GM18951 (cell line): ENCODE results near the gene ZNF593OS.

ENCODE experiments used
- POLR2A ChIP-seq: IDR thresholded peaks from 4 replicates; pipeline ENCODE4 v1.6.1; 2011; ENCODE audit warnings: mild to moderate bottlenecking; ENCODE audit not compliant: insufficient read length, insufficient read depth; ENCODE audit errors: extremely low read depth
- in situ Hi-C: fragments of 300-500 bp; cut with MboI; formaldehyde crosslinking; loops from one replicate; pipeline ENCODE4 v1.12.0; 2022; ENCODE audit warnings: low sequenced_read_pairs, mixed read lengths, inconsistent platforms; ENCODE audit not compliant: unreplicated experiment

The ZNF593OS gene

DNA sequence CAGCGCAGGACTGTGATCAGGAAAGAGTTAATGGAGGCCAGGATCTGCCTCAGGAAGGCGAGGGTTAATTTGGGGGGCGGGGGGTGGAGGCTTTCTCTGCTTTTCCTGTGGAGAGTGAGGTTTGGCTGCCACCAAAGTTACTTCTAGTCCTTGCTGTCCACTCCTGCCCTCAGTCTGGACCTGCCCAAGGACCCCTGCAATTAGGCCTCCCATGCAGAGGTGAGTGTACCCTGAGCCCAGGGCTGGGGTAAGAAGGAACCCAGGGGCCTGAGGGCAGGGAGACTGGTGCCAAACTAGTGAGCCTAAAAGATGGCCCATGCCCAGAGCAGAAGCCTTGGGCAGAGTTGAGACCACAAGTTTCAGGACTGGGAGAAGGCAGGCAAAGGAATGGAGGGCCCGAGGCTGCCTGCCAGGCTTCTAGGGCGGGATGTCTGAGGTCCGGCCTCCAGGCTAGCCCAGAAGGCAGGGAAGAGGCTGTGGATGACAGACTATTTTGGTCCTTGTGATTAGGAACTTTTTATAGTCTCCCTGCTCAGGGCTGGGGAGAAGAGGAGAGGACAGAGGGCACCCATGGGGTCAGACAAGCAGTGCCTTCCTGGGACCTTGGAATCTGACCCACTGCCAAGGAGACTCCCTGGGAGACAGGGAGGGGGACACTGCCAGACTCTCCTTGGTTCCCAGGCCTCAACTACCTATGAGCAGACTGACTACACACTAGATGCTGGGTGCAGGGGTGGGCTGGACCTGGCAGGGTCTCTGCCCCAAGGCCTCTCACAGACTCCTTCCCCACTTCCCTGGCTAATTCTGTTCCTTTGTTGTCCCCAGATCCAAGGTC, 12.5 kb downstream of the ZNF593OS start, which contains the start of gene FAM110D:
Gene FAM110D, plus strand, starts transcription at position 172 of the 835 bp plus-strand sequence. CDS start 2,213 bp downstream, outside the sequence.
- in situ Hi-C loops, result no loop called here
- TF ChIP-seq POLR2A, result no peak

DNA sequence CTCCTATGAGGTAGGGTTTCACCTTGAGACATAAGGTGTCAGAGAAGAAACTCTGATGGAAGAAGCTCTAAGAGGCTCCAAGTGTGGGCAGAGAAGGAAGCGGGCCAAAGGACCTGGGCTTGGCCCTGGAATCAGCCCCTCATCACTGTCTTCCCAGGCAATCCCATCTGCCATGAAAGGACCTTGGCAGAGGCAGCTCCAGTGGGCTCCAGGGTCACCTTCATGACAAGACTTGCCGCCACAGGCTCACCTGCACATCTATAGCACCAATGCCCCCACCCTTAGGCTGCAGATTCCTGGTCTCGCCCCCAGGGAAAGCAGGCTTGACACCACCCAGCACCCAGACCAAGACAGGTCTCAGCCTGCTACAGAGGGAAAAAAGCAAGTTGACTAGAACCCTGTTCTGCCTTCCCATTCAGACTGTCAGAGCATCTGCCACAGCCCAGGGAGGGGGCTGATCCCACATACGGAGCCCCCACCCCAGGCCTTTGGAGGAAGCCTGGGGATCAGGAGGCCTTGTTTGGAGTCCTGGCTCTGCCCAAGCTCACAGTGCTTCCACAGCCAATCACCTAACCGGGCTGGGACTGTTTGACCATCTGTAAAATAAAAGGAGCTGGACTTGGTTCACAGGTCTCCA, 13.2 kb downstream of the ZNF593OS start:
- in situ Hi-C loops, result no loop called here

DNA sequence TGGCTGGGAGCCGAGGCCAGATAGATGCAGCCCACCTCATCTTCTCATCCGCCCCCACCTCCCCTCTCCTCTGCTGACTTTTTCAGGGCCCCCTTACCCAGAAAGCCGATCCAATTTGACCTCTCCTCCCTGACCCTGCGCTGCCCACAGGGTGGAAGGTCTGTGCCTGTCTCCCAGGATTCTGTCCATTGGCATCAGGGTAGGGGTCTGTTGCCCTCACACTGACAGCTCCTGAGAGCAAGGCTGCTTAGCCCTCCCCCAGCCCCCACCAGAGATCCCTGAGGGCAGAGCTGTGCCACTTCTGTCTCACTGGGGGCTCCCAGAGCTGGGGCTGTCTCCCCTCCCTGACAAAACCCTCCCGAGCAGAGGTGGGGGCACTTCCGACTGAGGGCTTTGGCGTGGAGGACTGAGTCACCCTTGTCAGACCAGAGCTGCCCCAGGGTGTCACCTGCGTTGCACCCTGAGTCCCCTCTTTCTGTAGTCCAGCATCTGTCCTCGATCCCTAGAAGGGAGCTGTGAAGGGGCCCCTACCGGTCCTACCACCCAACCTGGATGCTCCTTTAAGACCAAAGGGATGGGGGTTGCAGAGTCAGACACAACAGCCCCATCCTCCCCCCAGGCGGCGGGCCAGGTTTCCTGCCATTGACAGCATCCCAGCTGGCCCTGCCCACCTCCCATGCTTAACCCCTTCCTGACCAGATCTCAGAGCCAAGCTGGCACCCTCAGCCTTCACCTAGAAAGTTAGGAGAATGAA, 15.2 kb downstream of the ZNF593OS start:
- in situ Hi-C loops, result no loop called here

More for the DNA sequence above, 13.2 kb downstream of the ZNF593OS start:
- no peak for TF ChIP-seq POLR2A

DNA sequence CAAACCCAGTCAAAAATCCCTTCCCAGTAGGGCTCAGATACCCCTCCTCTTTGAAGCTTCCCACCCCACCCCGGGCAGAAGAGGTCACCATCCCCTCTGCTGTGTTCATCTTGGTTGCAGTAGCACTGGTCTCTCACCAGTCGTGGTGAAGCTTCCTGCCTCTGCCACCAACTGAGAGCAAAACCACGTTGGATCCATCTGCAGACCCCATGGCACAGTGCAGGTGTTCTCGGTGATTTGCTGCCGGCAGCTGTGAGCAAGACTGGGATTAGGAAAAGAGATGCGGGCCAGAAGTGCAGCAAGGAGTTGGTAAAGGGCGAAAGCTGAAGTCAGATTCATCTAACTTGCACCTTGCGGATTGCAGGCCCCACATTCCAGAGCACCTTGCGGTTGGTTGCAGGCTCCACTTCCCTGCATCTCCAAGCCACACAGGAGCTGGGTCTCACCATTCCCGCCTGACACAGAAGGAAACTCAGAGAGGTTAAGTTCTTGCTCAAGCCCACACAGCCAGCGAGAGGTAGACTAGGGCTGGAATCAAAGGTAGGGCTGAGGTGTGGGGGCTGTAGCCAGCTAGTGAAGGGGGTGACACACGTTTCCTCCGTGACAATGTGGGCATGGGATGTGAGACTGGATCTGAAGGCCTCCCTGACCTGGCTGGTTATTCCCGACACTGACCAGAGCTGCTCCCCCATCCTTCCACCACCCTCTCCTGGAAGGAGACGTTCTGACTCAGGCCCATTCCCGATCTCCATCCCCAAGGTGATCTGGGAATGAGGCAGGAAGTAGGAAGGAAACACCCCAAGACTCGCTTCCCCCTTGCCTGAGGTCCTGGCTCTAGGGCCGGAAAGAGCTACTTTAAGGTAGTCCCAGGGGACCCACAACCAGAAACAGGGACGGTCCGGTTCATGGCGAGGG, 16.0 kb downstream of the ZNF593OS start:
- TF ChIP-seq POLR2A, result no peak
- in situ Hi-C loops, result no loop called here

More for the DNA sequence above, 15.2 kb downstream of the ZNF593OS start:
- no peak for TF ChIP-seq POLR2A

DNA sequence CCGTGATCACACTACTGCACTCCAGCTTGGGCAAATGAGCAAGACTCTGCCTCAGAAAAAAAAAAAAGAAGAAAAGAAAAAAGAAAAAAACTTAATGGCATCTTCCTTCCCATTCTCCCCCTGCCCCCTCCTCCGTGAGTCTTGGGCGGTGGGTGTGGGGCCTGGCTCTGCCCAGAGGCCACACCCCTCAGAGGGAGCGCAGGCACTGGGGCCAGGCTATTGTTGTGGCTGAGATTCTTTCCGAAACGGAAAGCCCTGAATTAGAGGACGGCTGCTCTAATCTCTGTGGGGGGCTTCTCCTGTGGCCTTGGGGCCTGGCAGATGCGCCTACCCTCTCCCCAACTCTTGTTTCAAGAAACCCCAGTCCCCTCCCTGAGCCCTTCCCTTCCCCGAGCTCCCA, 16.9 kb downstream of the ZNF593OS start:
- in situ Hi-C loops, result no loop called here
- no peak for TF ChIP-seq POLR2A

DNA sequence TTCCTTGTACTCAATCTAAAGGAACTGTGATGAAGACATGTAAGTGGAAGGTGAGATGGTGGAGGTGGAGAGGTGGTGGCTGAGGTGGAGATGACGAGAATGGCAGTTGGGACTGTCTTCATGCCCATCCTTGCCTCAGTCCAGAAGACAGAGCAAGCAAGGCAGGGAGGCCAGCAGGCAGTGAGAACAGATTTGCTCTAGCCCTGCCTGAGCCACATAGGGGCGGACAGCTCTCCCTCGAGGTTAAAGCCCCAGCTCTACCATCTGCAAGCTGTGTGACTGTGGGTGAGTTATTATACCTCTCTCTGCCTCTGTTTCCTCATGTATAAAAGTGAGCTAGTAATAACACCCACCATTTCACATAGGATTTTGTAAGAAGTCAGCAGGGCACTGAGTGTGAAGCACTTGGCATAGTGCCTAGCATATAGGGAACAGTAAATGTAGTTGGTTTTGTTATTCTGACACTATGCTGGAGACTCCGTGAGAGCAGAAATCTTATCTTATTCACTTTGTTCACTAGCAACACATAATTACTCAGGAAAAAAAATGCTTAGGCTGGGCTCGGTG, 17.6 kb downstream of the ZNF593OS start:
- no peak for TF ChIP-seq POLR2A
- in situ Hi-C loops, result no loop called here

DNA sequence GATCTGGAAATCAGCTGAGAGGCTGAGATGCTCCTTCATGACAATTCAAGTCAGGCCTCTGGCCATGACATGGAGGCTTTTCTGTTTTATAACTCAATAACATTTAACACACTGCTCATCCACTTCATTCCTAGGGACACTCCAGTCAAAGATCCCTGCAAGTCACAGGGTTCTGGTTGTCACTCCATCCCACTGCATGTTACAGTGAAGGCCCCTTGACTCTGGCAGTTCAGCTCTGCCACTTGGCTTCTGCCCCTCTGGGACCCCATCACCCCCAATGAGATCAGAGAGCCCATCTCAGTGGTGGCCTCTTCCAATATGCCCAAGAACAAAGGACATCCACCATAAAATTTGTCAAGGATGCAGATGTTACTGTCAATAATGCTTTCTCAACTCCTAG, 22.7 kb downstream of the ZNF593OS start:
- TF ChIP-seq POLR2A, result no peak
- in situ Hi-C loops, result loop anchor here (5.0 kb wide), 1 partner anchor 42 kb away; no protein-coding TSS in a partner anchor

DNA sequence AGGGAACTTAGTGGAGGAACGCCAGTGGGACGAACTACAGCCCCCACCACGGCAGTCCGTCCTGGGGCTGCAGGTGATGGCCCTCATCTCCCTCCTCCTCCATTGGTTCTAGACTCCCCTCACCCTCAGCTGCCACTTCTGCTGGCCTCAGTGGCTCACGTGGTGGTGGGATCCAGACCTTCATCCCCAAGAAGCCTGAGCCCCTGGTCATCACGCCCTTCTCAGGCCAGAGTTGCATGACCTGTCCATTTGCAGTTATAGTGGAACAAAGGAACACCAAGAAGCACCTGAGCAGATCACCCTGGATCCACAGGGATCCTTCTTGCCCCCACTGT, 25.7 kb downstream of the ZNF593OS start:
- in situ Hi-C loops, result loop anchor here (5.0 kb wide), 1 partner anchor 39 kb away; no protein-coding TSS in a partner anchor
- TF ChIP-seq POLR2A, result no peak

DNA sequence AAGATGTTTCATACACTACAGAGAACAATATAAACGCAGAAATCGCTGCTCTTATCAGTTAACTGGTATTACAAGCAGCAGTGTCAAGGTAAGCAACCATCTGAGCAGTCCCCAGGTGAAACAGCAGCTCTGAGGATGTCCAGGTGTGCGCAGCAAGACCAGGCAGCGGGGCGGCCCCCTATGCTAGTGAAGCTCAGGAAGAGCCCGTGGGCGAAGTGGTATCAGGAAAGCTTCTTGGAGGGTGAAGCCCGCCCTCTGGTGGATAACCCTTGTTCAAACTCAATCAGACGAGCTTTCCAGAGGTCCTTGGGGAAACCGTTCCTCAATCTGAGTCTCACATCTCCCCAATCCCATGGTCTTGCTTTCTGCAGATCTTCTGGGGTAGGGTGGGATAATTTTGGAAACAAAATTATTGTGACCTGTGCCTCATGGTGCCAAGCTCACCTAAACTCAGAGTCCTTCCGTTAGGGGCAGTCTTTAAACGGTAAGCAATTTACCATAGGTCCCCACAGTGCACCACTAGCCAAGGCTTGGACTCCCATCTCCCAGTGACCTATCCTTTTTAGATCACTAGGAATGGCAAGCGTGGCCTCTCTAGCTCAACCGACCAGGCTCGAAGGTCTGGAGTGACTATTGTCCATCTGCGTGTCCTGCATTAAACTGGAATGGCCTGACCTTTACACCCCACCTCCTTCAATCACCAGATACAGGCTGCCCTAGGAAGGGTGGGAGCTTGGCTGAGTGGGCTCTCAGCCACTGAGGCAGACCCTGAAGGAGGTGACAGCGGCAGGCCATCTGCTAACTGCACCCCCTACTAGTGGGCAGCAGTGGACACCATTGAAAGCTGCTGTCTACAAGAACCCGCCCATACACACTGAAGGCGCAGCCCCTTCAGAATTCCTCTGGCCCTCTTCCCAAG, 26.3 kb downstream of the ZNF593OS start:
- TF ChIP-seq POLR2A, result no peak
- in situ Hi-C loops, result loop anchor here (5.0 kb wide), 1 partner anchor 38 kb away; no protein-coding TSS in a partner anchor

DNA sequence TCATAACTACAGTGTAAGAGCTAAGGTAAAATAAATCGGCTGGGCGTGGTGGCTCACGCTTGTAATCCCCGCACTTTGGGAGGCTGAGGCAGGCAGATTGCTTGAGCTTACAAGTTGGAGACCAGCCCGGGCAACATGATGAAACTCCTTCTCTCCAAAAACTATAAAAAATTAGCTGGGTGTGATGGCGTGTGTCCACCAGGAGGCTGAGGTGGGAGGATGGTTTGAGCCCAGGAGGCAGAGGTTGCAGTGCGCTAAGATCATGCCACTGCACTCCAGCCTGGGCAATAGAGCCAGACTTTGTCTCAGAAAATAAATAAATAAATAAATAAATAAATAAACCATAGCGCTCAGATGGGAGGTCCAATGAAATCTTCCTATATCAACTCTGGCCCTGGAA, 29.5 kb downstream of the ZNF593OS start:
- in situ Hi-C loops, result no loop called here
- TF ChIP-seq POLR2A, result no peak

DNA sequence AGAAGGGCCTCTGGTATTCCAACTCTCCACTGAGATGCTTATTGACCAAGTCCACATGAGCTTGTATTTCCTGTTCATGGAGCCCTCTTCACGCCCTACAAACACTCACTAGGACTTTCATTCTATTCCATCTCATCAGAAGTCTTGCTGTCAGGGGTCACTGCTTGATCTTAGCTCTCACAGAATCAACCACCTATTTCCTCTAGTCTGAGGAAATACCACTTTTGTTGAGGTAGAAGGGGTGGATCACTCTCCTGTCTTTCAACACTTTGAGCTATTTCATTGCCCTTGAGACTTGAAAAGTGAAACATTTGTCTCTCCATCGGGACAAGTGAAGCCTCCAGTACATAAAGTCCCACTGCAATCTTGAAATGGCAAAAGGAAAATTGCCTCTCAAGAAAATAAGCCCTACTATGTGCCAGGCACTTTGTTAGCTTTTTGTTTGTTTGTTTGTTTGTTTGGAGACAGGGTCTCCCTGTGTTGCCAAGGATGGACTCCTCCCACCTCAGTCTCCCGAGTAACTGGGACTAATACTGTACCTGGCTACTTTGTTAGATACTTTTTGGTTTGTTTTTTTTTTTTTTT, 32.6 kb downstream of the ZNF593OS start:
- TF ChIP-seq POLR2A, result no peak
- in situ Hi-C loops, result no loop called here
